ENCODE measurements around the gene SVIL. TPM values are rescaled to one million over a fixed set of nuclear protein-coding genes. Genes with fewer than 3 reads are reported as not detected.

Gene SVIL
- total RNA-seq, 1 donor, result 7.8 TPM

GRCh38 chr10:29533046-29533445 lies 101.7 kb downstream of the SVIL start:
- TF ChIP-seq CTCF (IDR thresholded peaks at IDR 0.05; ENCODE audit: insufficient read depth, low read depth, low read length), result no peak
- no peak overlapping the region for H3K4me3 ChIP-seq (ENCODE audit: low read depth, low read length)
- DNase-seq (ENCODE audit: low read depth), result no peak

- no peak for DNase-seq (ENCODE audit: low read depth)
- no peak for TF ChIP-seq CTCF (IDR thresholded peaks at IDR 0.05; ENCODE audit: insufficient read depth, low read depth, low read length)
- H3K4me3 ChIP-seq (ENCODE audit: low read depth, low read length), result no peak overlapping the region
These were observed 102.4 kb downstream of the SVIL start for GRCh38 chr10:29532256-29532878.

GRCh38 chr10:29530112-29530976 lies 104.4 kb downstream of the SVIL start:
- TF ChIP-seq CTCF (IDR thresholded peaks at IDR 0.05; ENCODE audit: insufficient read depth, low read depth, low read length), result no peak
- DNase-seq (ENCODE audit: low read depth), result no peak
- no peak overlapping the region for H3K4me3 ChIP-seq (ENCODE audit: low read depth, low read length)

- no peak for TF ChIP-seq CTCF (IDR thresholded peaks at IDR 0.05; ENCODE audit: insufficient read depth, low read depth, low read length)
These were observed 105.6 kb downstream of the SVIL start for GRCh38 chr10:29529146-29529545.

GRCh38 chr10:29525762-29526161 lies 109.0 kb downstream of the SVIL start:
- TF ChIP-seq CTCF (IDR thresholded peaks at IDR 0.05; ENCODE audit: insufficient read depth, low read depth, low read length), result no peak
- DNase-seq (ENCODE audit: low read depth), result no peak
- no peak overlapping the region for H3K4me3 ChIP-seq (ENCODE audit: low read depth, low read length)

More at GRCh38 chr10:29529146-29529545, 105.6 kb downstream of the SVIL start:
- no peak overlapping the region for H3K4me3 ChIP-seq (ENCODE audit: low read depth, low read length)
- no peak for DNase-seq (ENCODE audit: low read depth)

GRCh38 chr10:29524720-29525119 lies 110.1 kb downstream of the SVIL start:
- no peak for DNase-seq (ENCODE audit: low read depth)
- no peak for TF ChIP-seq CTCF (IDR thresholded peaks at IDR 0.05; ENCODE audit: insufficient read depth, low read depth, low read length)
- H3K4me3 ChIP-seq (ENCODE audit: low read depth, low read length), result no peak overlapping the region

Measured in fibroblast of villous mesenchyme (primary cell).